Heart left ventricle (tissue), 13 donors: ENCODE results near the gene EGR4.

Source experiments
- CTCF ChIP-seq, 12 donors: fragments of 200-600 bp; sonication (generic) in 4 of 12; IDR thresholded peaks; one replicate each; pipeline versions ENCODE4 v1.5.0 to v1.8.0; 2018 to 2022; ENCODE audit warnings: antibody characterized with exemption in 12 of 12, mild to moderate bottlenecking in 5 of 12
- POLR2A ChIP-seq, 2 donors: fragments of 450-650 bp; IDR thresholded peaks; one replicate each; pipeline ENCODE4 v1.6.1; 2017; ENCODE audit warnings: antibody characterized with exemption in 2 of 2, mild to moderate bottlenecking in 2 of 2, moderate library complexity in 2 of 2
- donor health status: ischemic (EF 13 %, LVEDD 7.1; RV severe dilation, severe dysfunction).
- donor health status: DM: no; HTN: yes; CAD: no.
- donor health status: DM: no; HTN: no; CAD: no.
- donor health status: ischemic (EF 25% LVEDD 6.9; RV normal size, moderate dysfunction).
- donor health status: ischemic (EF 25% LVEDD 5.7; RV mildly dilated, moderate dysfunction).
- donor health status: ischemic (EF 35%, LVEDD 5.7; RV mildly dilated, moderate dysfunction).
- donor health status: nonischemic (EF 11% LVEDD 7.7; RV severe dilation, severe dysfunction).
- donor health status: DM: yes; HTN: yes; CAD: no.
- donor health status: PGD.
- donor health status: ischemic (EF 29% LVEDD 5.4; RV normal size, mild dysfunction).
- donor health status: nonischemic (EF 23%, LVEDD 6.1; RV moderate dilation, normal function).

GRCh38 chr2:73292906-73293533, 328 bp downstream of the EGR4 start:
- no peak for TF ChIP-seq CTCF (IDR thresholded peaks at IDR 0.05)
- TF ChIP-seq POLR2A (IDR thresholded peaks at IDR 0.05), result no peak
